Measurements from ENCODE around the gene NTNG1. TPM values are rescaled to one million over a fixed set of nuclear protein-coding genes. Genes with fewer than 3 reads are reported as not detected.

The NTNG1 gene
- total RNA-seq, 1 experiment from 2014 or later, result not detected

DNA sequence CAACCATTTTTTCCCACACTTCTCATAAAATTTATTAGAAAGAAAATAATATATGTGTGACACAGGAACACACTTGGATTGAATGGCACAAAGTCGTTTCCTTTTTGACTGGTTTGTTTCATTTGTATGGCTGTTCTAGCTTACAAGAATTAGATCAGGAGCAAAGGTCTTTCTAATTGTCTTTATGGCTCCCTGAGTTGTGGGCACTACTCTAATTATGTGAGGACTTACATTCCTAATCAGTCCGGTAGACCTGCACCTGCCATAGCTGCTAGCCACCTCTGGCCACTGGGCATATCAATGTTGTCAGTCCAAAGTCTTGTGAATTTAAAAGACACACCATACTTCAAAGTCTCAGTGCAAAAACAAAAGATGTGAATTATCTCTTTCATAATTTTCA, 346.7 kb downstream of the NTNG1 start:
- Histone ChIP-seq H3K4me1 (no peaks in the 10 kb centered on the region), H3K9me3 (replicated peaks) (no peaks in the 10 kb centered on the region), H3K27ac (no peak overlapping the region), H3K36me3 (no peaks in the 10 kb centered on the region), H3K27me3 (0 out of 2 replicates have a peak, but pooled peaks cover 9% of the 10 kb centered on the region), H3K4me3 (no peak overlapping the region)
- DNase-seq, result no peak

DNA sequence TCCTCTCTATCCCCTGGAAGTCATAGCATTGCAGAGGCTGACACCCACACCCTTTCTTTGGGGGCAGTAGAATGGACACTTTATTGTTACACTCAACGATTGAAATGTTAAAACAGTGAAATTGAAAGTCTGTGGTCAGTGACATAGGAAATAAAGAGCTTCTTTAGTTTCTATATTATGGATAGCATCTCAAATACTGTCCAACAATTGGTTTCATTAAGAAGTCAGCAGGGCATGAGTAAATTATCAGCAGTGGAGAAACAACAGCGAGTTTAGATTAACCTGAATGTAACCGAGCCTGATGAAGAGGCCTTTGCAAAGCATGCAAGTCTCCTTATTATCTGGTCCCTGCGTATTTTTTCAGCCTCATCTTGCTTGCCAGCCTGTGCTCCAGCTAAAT, 350.7 kb downstream of the NTNG1 start:
- Histone ChIP-seq H3K9me3 (replicated peaks) (no peaks in the 10 kb centered on the region), H3K27me3 (peaks cover 7% of the 10 kb centered on the region; the same call in 1 of the 2 replicates), H3K27ac (no peak overlapping the region), H3K4me3 (no peak overlapping the region), H3K36me3 (no peaks in the 10 kb centered on the region), H3K4me1 (no peaks in the 10 kb centered on the region)
- no peak for DNase-seq

GRCh38 chr1:107493111-107493716, 352.4 kb downstream of the NTNG1 start:
- DNase-seq, result no peak
- Histone ChIP-seq H3K36me3 (no peaks in the 10 kb centered on the region), H3K4me3 (no peak overlapping the region), H3K27ac (no peak overlapping the region), H3K4me1 (no peaks in the 10 kb centered on the region), H3K27me3 (peaks cover 7% of the 10 kb centered on the region; the same call in 1 of the 2 replicates), H3K9me3 (replicated peaks) (no peaks in the 10 kb centered on the region)

DNA sequence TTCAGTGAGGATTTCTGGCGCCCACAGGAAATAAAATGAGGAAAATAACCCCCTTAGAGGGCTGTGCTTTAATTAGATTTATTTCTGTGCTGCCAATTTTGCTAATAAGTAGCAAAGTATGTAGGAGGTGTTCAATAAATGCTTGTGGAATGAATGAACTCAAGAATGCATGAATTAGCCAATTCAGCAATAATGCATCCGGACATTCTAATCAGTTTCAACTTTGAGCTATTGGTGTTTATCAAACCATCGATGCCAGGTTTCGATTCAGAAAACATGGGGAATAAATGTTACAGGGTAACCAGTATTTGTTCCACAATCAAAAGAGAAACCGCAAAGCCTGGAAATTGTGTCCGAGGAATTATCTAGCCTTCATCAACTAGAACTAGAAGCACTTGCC, 353.2 kb downstream of the NTNG1 start:
- no peak for DNase-seq
- H3K27ac ChIP-seq, result no peak overlapping the region
- no peaks in the 10 kb centered on the region for H3K36me3 ChIP-seq
- no peaks in the 10 kb centered on the region for H3K9me3 ChIP-seq (replicated peaks)
- H3K27me3 ChIP-seq, result peaks cover 7% of the 10 kb centered on the region; the same call in 1 of the 2 replicates
- no peak overlapping the region for H3K4me3 ChIP-seq
- H3K4me1 ChIP-seq, result no peaks in the 10 kb centered on the region

GRCh38 chr1:107496002-107496401, 355.2 kb downstream of the NTNG1 start:
- Histone ChIP-seq H3K27ac (no peak overlapping the region), H3K4me3 (no peak overlapping the region), H3K4me1 (no peaks in the 10 kb centered on the region), H3K36me3 (no peaks in the 10 kb centered on the region), H3K27me3 (peaks cover 10% of the 10 kb centered on the region), H3K9me3 (replicated peaks) (no peaks in the 10 kb centered on the region)
- no peak for DNase-seq

- H3K36me3 ChIP-seq, result no peaks in the 10 kb centered on the region
- DNase-seq, result no peak
- H3K27me3 ChIP-seq, result peaks cover 10% of the 10 kb centered on the region
- H3K4me3 ChIP-seq, result no peak overlapping the region
- no peaks in the 10 kb centered on the region for H3K9me3 ChIP-seq (replicated peaks)
- H3K27ac ChIP-seq, result no peak overlapping the region
- no peaks in the 10 kb centered on the region for H3K4me1 ChIP-seq
These were observed 358.4 kb downstream of the NTNG1 start for GRCh38 chr1:107499139-107499744.

DNA sequence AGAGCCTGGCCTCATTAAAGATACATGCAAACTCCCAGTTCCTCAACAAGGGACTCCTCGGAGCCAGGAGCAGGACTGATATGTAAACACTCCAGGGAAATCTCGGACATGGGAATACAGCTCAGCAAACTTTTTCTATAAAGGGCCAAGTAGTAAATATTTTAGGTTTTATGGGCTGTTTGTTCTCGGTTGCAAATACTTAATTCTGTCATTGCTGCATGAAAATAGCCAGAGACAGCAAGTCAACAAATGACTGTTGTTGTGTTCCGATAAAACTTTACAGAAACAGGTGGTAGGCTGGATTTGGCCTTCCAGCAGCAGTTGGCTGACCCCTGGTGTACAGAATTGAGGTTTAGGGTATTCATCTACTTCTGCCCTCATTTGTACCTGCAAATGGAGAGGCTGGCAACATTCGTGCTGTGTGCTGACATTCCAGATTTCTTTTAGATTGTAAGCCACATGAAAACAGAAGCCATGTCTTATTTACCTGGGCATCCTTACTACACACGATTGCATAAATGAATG, 360.3 kb downstream of the NTNG1 start:
- Histone ChIP-seq H3K27me3 (peaks cover 3% of the 10 kb centered on the region; the same call in 1 of the 2 replicates), H3K36me3 (no peaks in the 10 kb centered on the region), H3K4me1 (no peaks in the 10 kb centered on the region), H3K4me3 (no peak overlapping the region), H3K27ac (no peak overlapping the region), H3K9me3 (replicated peaks) (no peaks in the 10 kb centered on the region)
- DNase-seq, result no peak

- H3K9me3 ChIP-seq (replicated peaks), result no peaks in the 10 kb centered on the region
- no peak for DNase-seq
These were observed 369.5 kb downstream of the NTNG1 start for GRCh38 chr1:107510347-107510746.

GRCh38 chr1:107512836-107513235, 372.0 kb downstream of the NTNG1 start:
- Histone ChIP-seq H3K36me3 (no peaks in the 10 kb centered on the region), H3K27ac (no peak overlapping the region), H3K4me3 (no peak overlapping the region), H3K4me1 (no peaks in the 10 kb centered on the region), H3K9me3 (replicated peaks) (no peaks in the 10 kb centered on the region), H3K27me3 (peaks cover 2% of the 10 kb centered on the region; the same call in 1 of the 2 replicates)
- DNase-seq, result no peak

More at GRCh38 chr1:107510347-107510746, 369.5 kb downstream of the NTNG1 start:
- H3K4me1 ChIP-seq, result no peaks in the 10 kb centered on the region
- no peak overlapping the region for H3K4me3 ChIP-seq
- H3K27ac ChIP-seq, result no peak overlapping the region
- H3K36me3 ChIP-seq, result no peaks in the 10 kb centered on the region
- peaks cover 2% of the 10 kb centered on the region; the same call in 1 of the 2 replicates for H3K27me3 ChIP-seq

DNA sequence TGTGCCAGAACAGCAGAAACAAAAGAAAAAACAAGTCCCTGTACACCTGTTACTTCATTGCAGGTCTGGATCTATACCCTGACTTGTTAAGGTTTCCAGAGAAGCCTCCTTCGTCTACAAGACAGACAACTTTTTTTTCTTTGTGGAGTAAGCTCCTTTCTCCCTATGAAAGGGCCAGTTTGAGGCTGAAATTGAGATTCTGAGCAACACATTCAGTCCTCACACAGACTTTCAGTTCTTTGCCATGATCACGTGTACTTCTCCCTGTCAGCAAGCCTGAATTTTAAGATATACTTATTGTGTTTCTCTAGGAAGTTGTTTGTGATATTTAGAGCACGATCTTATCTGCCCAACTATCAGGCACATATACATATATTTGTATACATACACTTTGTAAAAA, 374.0 kb downstream of the NTNG1 start:
- no peaks in the 10 kb centered on the region for H3K4me1 ChIP-seq
- DNase-seq, result no peak
- no peak overlapping the region for H3K4me3 ChIP-seq
- no peak overlapping the region for H3K27ac ChIP-seq
- H3K36me3 ChIP-seq, result no peaks in the 10 kb centered on the region
- H3K27me3 ChIP-seq, result peaks cover 2% of the 10 kb centered on the region
- H3K9me3 ChIP-seq (replicated peaks), result peaks cover 8% of the 10 kb centered on the region; the same call in 1 of the 2 replicates

- H3K4me1 ChIP-seq, result no peaks in the 10 kb centered on the region
- peaks cover 2% of the 10 kb centered on the region for H3K27me3 ChIP-seq
- peaks cover 8% of the 10 kb centered on the region; the same call in 1 of the 2 replicates for H3K9me3 ChIP-seq (replicated peaks)
- no peak overlapping the region for H3K4me3 ChIP-seq
- H3K36me3 ChIP-seq, result no peaks in the 10 kb centered on the region
- H3K27ac ChIP-seq, result no peak overlapping the region
- no peak for DNase-seq
These were observed 374.9 kb downstream of the NTNG1 start for GRCh38 chr1:107515702-107516101.

GRCh38 chr1:107523061-107523460, 382.2 kb downstream of the NTNG1 start:
- H3K4me1 ChIP-seq, result no peaks in the 10 kb centered on the region
- no peaks in the 10 kb centered on the region for H3K36me3 ChIP-seq
- no peak for DNase-seq

DNA sequence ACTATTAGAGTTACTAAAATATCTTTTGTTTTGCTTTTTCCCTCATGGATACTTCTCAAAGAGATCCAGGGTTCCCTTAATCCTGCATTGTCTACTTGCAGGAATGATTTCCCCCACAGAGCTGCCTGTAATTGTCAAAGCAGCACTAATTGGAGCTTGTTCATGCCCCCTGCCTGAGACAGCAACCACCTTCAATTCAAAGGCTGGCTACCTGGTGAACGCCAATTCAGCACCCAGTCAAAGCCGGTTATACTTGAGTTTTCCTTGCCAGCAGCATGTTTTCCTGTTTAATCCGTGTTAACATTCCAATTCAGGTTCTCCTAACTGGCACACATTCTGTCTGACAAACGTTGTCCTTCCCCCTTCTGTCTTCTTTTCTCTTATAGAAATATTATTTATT, 382.9 kb downstream of the NTNG1 start:
- no peak for DNase-seq
- Histone ChIP-seq H3K9me3 (replicated peaks) (peaks cover 8% of the 10 kb centered on the region; the same call in 1 of the 2 replicates), H3K27me3 (no peaks in the 10 kb centered on the region; the same call in 1 of the 2 replicates), H3K4me1 (no peaks in the 10 kb centered on the region), H3K36me3 (no peaks in the 10 kb centered on the region), H3K27ac (no peak overlapping the region), H3K4me3 (no peak overlapping the region)

More at GRCh38 chr1:107523061-107523460, 382.2 kb downstream of the NTNG1 start:
- H3K9me3 ChIP-seq (replicated peaks), result peaks cover 8% of the 10 kb centered on the region; the same call in 1 of the 2 replicates
- no peak overlapping the region for H3K4me3 ChIP-seq
- H3K27me3 ChIP-seq, result no peaks in the 10 kb centered on the region; the same call in 1 of the 2 replicates
- no peak overlapping the region for H3K27ac ChIP-seq

GRCh38 chr1:107524301-107524700, 383.5 kb downstream of the NTNG1 start:
- no peak for DNase-seq
- Histone ChIP-seq H3K4me3 (no peak overlapping the region), H3K36me3 (no peaks in the 10 kb centered on the region), H3K27me3 (no peaks in the 10 kb centered on the region; the same call in 1 of the 2 replicates), H3K4me1 (no peaks in the 10 kb centered on the region), H3K9me3 (replicated peaks) (peaks cover 4% of the 10 kb centered on the region; the same call in 1 of the 2 replicates), H3K27ac (no peak overlapping the region)

DNA sequence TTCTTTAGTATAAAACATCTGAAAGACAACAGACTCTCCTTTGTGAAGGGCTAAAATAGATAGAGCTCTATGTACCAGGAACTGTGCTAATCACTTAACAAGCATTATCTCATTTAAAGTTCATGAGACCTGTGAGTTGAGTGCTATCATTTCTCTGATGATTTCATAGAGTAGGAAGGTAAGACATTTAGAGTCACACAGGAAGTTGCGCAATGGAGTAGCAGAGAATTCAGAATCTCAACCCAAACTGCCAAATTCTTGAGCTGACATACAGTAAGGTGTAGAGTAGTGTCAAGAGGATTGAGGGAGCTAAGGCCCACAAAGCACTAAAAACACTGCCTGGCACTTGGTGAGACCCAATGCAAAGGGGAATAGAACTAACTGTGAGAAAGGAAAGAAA, 384.3 kb downstream of the NTNG1 start:
- no peak for DNase-seq
- Histone ChIP-seq H3K27me3 (no peaks in the 10 kb centered on the region), H3K4me3 (no peak overlapping the region), H3K9me3 (replicated peaks) (no peaks in the 10 kb centered on the region), H3K4me1 (no peaks in the 10 kb centered on the region), H3K27ac (no peak overlapping the region), H3K36me3 (no peaks in the 10 kb centered on the region)
